ENCODE measurements around the gene NUTM2F.
"Not testable (repeated sequence)": the region's sequence is repeated elsewhere in the genome, so short reads cannot be mapped to it uniquely, and the experiment has no call there.

- not testable (repeated sequence) for TF ChIP-seq CTCF (conservative IDR thresholded peaks at IDR 0.05 in 1 of 2, IDR thresholded peaks at IDR 0.05 in 1 of 2; ENCODE audit: low read depth in 1 of 2, low read length in 2 of 2); EZH2 (IDR thresholded peaks at IDR 0.05; ENCODE audit: low read length, missing control alignments)
Observed at GRCh38 chr9:94347451-94347850, 19.0 kb upstream of the NUTM2F start.

Measured in fibroblast of lung (primary cell).